22Rv1 (cell line): ENCODE data around the gene GRM6.

Experiments used
- H3K27ac ChIP-seq: fragments of 450-650 bp; 2 replicates; pipeline ENCODE4 v1.5.1; 2017
- ZFX ChIP-seq: fragments of 450-650 bp; IDR thresholded peaks from 2 replicates; pipeline ENCODE4 v1.6.1; 2017; ENCODE audit warnings: antibody characterized with exemption, borderline replicate concordance
- TF ChIP-seq, protein P1 (sequence below): fragments of 450-650 bp; IDR thresholded peaks from 2 replicates; pipeline ENCODE4 v1.5.1; 2017; ENCODE audit warnings: mild to moderate bottlenecking

Gene GRM6

GRCh38 chr5:178983728-178984127 lies 11.4 kb downstream of the GRM6 start:
- no peak overlapping the region for H3K27ac ChIP-seq
- TF ChIP-seq, protein P1, sequence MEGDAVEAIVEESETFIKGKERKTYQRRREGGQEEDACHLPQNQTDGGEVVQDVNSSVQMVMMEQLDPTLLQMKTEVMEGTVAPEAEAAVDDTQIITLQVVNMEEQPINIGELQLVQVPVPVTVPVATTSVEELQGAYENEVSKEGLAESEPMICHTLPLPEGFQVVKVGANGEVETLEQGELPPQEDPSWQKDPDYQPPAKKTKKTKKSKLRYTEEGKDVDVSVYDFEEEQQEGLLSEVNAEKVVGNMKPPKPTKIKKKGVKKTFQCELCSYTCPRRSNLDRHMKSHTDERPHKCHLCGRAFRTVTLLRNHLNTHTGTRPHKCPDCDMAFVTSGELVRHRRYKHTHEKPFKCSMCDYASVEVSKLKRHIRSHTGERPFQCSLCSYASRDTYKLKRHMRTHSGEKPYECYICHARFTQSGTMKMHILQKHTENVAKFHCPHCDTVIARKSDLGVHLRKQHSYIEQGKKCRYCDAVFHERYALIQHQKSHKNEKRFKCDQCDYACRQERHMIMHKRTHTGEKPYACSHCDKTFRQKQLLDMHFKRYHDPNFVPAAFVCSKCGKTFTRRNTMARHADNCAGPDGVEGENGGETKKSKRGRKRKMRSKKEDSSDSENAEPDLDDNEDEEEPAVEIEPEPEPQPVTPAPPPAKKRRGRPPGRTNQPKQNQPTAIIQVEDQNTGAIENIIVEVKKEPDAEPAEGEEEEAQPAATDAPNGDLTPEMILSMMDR = no peak
- no peak for TF ChIP-seq ZFX

GRCh38 chr5:178982941-178983340 lies 12.2 kb downstream of the GRM6 start:
- H3K27ac ChIP-seq = no peak overlapping the region

GRCh38 chr5:178981381-178981780 lies 13.7 kb downstream of the GRM6 start:
- TF ChIP-seq, protein P1 = no peak
- TF ChIP-seq ZFX = no peak
- H3K27ac ChIP-seq = no peak overlapping the region

More at GRCh38 chr5:178982941-178983340, 12.2 kb downstream of the GRM6 start:
- TF ChIP-seq ZFX = no peak
- TF ChIP-seq, protein P1 = no peak

DNA sequence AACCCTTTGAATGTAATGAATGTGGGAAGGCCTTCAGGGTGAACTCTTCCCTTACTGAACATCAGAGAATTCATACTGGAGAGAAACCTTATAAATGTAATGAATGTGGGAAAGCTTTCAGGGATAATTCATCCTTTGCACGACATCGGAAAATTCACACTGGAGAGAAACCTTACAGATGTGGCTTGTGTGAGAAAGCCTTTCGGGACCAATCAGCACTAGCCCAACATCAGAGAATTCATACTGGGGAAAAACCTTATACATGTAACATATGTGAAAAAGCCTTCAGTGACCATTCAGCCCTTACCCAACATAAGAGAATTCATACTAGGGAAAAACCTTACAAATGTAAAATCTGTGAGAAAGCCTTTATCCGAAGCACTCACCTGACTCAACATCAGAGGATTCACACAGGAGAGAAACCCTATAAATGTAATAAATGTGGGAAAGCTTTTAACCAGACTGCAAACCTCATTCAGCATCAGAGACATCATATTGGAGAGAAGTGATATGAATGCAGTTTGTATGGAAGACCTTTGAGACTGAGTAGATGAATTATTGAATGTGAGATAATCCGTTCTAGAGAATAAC lies 29.6 kb downstream of the GRM6 start:
- TF ChIP-seq, protein P1 = no peak
- TF ChIP-seq ZFX = no peak
- no peak overlapping the region for H3K27ac ChIP-seq

DNA sequence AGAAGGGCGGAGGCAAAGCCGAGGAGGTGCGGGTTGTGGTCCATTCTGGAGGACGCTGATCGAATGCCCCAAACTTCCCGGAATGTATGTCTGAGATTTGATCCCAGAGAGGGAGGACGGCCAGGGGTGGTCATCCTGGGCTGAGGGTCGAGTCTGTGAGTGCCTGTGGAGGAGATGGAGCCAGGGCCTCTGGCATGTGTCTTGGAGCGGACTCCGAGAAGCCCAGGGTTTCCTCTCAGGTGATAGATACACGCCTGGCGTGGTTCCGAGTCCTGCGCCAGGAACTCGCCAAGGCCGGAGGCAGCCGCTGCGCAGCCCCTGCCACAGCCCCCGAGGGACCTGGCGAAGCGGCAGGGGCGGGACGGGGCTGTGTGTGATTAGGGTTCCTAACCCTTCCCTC lies 53.8 kb downstream of the GRM6 start:
- no peak overlapping the region for H3K27ac ChIP-seq

GRCh38 chr5:178940569-178941360 lies 54.4 kb downstream of the GRM6 start, which contains the start of gene ZNF454:
ZNF454 (plus strand) TSS chr5:178941198; CDS start chr5:178942792, 1,594 bp downstream.
- H3K27ac ChIP-seq = no peak within 1 kb of the TSS
- TF ChIP-seq, protein P1 = no peak
- no peak for TF ChIP-seq ZFX

More for the DNA sequence above, 53.8 kb downstream of the GRM6 start:
- TF ChIP-seq ZFX = no peak
- TF ChIP-seq, protein P1 = no peak
